Inferior parietal cortex (tissue), 1 donor: Measurements from ENCODE around the gene ERBB2.
"Not testable (repeated sequence)": the region's sequence is repeated elsewhere in the genome, so short reads cannot be mapped to it uniquely, and the experiment has no call there.

Experiments used
- DNase-seq: peaks from one replicate; pipeline ENCODE4 v3.0.0-alpha.2; 2016; ENCODE audit errors: extremely low spot score

The ERBB2 gene

DNA sequence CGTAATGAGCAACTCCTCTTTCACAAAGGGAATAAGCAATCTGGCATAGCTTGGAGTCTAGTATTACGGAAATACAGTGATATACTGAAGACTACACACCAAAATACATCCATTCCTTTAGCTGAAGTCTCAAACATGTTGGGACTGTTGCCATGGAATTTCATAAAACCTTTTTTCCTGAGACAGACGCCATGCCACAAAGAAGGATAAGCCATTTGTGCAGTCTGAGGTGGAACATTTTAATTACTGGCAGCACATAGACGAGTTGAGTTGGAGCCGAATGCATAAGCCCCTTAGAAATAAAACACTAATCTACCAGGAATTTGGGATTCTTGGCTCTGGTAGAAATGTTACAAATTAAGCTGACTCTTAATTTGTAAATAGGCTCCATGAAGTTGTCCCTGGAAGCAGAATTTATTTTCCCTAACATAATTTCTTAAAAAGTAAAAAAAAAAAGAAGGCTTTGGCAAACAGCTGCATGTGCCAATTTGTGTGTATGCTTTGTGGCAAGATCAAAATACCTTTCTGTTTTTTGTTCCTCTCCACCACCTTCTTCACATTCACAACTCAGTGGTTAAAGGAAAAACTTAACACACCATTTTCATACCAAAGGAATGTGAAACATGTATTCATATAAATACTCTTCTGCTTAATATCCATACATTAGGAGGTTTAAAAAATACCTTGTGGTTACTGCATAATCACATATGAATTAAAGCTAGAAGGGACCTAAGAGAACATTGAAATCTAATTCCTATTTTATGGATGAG is 63.4 kb downstream of the ERBB2 start:
- peak; percentile 13 for DNase-seq

DNA sequence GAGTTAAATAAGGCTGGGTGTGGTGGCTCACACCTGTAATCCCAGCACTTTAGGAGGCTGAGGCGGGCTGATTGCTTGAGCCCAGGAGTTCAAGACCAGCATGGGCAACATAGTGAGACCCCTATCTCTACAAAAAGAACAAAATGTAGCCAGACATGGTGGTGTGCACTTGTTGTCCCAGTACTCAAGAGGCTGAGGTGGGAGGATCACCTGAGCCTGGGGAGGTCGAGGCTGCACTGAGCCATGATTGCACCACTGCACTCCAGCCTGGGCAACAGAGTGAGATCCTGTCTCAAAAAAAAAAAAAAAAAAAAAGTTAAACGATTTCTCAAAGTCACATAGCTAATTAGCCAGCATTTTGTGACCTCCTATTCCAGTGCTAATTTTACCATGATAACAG is 64.3 kb downstream of the ERBB2 start:
- not testable (repeated sequence) for DNase-seq

DNA sequence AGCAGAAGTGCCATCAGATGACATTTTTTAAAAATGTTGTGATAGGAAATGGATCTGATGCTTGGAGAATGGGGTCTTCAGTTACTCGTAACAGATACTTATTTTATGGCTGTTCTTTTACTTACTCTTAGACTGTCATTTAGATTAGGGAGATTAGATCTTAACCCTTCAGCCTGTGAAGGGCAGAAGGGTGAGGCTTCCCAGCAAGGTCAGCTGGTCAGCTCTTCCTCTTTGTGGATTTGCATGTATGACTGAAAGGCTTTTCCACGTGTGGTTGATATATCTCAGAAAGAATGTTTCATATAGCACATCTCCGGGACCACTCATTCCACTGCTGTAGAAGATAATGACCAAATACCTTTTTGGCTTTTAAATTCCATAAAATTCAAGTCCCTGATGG is 65.3 kb downstream of the ERBB2 start:
- DNase-seq: no peak

DNA sequence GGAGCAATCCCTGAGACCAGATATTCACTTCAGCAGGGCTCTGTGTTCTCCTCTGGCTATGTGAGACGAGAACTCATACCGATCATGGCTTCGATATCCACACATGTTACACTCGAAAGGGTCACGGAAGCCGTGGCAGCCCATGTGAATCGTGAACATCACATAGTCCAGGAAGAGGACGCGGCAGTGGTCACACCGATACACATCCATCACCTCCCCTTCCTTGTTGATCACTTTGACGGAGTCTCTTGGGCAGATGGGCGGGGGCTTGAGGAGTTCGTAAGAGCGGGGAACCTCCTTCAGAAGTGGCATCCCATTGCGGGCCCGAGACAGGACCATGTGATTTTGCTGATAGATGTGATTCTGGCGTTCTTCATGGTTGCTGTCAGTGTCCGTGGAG is 65.9 kb downstream of the ERBB2 start:
- no peak for DNase-seq

DNA sequence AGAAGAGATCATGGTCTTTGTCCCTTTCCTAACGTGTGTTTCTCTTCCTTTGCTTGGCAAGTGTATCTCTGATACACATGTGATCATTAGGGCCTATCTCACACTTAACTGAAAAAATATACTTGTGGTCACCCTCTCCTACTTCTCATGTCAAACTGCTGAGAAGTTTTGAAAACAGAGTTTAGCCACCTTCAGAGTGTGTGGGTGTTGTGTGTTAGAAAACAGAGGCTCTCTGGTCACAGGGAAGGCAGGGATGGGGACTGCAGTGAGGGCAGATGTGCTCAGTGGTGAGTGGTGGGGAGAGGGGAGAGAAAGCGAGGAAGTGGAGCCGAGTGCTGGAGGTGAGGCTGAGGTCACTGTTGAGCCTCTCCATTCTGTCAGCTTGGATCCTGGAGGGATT is 67.3 kb downstream of the ERBB2 start:
- DNase-seq: no peak

DNA sequence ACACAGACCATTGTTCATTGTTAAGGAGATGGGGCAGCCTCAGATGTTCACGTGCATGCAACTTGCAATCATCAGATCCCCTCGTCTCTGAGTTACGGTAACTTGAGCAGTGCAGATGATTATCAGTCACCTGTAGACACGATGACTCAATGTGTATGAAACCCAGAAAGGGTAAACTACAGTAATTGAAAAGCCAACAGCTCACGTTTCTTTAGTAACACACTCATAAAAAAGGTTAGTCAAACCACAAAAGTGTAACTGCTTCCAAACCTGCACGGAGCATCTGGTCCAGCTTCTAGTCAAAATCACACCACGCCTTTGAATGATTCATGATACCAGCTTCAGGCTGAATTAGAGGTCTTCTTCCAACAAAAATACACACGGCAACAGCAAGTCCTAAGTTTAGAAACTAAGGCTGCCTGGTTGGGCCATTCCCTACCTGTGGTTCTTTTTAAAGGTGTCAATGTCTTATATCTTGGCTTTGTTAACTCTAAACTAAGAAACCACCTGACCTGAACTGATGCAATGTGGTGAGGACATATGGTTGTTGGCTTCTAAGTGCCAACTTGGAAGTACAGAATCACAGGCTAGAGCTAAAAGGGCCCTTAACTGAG is 70.2 kb downstream of the ERBB2 start:
- no peak for DNase-seq

DNA sequence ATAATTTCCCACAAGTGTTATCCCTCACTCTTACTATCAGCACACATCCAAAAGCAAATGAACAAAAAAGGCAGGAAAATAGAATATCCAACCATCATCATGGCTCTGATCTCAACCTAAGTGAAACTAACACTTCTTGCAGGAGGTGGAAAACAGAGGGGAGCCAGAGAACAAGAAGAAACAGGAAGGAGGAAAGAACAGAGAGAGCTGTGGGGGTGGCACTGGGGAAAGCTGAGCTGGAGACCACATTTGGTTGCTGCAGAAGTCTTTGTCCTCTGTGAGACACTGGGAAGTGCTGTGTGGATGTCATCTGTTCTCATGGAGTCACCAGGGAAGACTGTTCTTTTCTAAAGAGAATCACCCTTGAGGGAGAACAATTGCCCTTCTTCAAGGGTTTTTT is 72.6 kb downstream of the ERBB2 start:
- DNase-seq: no peak

DNA sequence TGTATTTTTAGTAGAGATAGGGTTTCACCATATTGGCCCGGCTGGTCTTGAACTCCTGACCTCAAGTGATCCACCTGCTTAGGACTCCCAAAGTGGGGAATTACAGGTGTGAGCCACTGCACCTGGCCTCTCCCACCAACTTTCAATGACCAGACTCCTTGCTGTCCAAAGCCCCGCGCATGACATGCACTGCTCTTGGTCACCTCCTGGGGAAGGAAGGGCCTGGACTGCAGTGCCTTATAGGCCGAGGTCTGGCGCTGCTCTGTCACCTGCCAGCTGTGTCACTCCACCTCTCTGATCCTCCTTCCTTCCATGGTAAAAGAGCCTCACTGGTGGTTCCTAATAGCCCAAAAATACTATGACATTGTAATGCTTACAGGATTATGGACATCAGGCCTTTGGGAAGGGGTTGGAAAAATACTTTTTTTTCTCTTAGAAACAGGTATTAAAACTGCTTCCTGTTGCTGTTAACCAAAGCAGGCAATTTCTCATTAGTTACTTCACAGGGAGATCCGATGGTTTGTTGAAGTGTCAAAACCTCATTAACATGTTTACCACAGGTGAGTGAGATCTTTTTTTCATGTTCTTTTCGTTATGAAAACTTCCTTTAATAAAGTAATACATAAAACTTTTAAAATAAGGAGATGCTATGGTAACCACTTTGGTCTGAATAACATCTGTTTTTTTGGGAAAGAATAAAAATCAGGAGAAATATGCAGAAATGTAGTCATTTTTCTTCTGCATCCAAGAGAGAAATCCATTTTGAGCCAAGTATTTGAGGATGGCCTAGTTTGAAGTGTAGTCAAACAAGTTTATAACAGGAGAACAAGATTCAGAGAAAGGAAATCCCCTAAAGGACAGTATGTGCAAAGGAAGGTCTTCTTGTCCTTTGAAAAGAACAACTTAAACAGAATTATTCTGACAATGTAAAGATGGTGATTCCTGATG is 73.4 kb downstream of the ERBB2 start:
- DNase-seq: no peak

DNA sequence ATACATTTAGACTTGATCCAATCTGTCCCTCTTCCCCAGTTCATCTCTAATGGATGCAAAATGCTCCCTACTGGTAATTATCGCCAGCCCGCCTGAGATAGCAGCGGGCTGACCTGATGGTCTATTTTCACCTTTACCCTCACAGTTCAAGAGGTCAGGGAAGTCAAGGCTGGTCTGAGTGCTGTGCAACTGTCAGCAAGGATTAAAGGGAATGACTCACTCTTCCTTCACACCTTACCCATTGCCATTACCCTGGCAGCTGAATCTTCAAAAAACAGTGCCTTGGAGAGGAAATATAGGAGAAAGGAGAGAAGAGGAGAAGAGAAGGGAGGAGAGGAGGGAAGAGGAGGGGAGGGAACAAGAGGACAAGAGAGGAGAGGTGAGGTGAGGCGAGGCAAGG is 74.2 kb downstream of the ERBB2 start:
- no peak for DNase-seq

DNA sequence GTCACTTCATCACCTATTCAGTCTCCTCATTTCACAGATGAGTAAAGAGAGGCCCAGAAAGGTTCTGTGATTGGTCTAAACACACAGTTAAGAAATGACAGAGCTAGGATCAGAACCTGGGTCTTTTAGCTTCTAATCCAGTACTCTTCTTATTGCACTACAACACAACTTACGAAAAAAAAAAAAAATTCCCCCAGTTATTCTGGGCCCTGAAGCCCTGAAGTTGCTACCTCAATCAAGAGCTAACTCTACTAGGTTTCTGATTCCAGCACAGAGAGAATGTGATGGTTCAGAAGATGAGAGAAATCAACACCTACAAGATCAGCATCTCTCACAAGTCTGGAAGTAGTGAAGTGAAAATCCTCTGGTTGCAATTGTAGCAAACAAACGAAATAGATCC is 75.2 kb downstream of the ERBB2 start:
- no peak for DNase-seq

DNA sequence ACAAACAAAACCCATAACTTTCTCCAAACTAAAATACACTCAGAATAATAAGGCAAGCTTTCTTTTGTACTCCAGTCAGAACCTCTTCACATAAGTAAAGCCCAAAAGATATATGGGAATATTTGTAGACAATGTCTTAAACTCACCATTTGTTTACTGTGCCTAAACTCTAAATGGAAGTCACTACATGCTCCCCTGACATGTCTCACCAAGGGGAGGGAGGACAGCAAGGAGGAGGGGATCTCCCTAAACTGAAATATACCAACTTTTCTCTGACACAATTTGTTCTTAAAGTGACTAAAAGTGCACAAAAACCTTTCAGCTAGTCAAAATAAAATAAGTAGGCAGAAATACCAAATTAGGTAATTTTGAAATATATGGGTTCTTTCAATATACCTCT is 76.4 kb downstream of the ERBB2 start:
- no peak for DNase-seq

DNA sequence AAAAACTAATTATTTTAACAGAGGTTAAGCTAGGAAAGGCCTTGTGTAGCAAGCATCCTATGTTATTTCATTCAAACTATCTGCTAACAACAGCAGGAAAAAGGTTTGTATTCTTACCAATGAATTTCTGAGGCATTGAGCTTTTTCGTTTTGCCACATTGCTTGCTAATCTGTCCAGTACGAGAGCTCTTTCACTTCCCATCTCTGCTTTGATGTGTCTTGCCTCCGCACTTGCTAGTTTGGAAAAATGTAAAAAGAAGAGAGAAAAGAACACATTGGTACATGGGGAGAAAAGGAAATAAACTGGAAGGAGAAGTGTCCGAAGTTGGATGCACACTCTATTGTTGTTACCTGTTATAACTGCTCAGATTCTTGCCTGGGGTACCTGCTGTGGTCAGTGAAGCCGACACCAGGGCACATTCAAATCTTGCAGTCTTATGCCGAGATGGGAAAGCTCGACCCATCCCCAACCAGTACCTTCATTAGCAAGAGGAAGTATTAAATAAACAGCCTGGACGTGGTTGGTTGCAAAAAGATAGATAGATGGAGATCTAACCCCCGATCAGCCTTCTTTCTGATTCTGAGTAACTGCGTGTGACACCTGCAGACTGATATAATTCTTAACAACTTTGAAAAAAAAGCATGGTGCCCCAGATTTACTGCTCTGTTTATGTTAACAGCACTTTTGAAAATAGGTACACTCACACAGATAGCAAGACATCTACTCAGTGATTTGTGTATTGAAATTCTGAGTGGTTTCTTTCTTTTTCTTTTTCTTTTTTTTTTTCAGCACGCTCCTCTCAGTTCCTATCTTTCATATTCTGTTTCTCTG is 77.9 kb downstream of the ERBB2 start:
- DNase-seq: no peak
